Measurements from ENCODE around the gene SNX14.
A peak's percentile ranks its signal among the peaks of the same experiment; 100 is the strongest.
"Not testable (repeated sequence)": the region's sequence is repeated elsewhere in the genome, so short reads cannot be mapped to it uniquely, and the experiment has no call there.

SNX14 gene, protein sequence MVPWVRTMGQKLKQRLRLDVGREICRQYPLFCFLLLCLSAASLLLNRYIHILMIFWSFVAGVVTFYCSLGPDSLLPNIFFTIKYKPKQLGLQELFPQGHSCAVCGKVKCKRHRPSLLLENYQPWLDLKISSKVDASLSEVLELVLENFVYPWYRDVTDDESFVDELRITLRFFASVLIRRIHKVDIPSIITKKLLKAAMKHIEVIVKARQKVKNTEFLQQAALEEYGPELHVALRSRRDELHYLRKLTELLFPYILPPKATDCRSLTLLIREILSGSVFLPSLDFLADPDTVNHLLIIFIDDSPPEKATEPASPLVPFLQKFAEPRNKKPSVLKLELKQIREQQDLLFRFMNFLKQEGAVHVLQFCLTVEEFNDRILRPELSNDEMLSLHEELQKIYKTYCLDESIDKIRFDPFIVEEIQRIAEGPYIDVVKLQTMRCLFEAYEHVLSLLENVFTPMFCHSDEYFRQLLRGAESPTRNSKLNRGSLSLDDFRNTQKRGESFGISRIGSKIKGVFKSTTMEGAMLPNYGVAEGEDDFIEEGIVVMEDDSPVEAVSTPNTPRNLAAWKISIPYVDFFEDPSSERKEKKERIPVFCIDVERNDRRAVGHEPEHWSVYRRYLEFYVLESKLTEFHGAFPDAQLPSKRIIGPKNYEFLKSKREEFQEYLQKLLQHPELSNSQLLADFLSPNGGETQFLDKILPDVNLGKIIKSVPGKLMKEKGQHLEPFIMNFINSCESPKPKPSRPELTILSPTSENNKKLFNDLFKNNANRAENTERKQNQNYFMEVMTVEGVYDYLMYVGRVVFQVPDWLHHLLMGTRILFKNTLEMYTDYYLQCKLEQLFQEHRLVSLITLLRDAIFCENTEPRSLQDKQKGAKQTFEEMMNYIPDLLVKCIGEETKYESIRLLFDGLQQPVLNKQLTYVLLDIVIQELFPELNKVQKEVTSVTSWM

DNA sequence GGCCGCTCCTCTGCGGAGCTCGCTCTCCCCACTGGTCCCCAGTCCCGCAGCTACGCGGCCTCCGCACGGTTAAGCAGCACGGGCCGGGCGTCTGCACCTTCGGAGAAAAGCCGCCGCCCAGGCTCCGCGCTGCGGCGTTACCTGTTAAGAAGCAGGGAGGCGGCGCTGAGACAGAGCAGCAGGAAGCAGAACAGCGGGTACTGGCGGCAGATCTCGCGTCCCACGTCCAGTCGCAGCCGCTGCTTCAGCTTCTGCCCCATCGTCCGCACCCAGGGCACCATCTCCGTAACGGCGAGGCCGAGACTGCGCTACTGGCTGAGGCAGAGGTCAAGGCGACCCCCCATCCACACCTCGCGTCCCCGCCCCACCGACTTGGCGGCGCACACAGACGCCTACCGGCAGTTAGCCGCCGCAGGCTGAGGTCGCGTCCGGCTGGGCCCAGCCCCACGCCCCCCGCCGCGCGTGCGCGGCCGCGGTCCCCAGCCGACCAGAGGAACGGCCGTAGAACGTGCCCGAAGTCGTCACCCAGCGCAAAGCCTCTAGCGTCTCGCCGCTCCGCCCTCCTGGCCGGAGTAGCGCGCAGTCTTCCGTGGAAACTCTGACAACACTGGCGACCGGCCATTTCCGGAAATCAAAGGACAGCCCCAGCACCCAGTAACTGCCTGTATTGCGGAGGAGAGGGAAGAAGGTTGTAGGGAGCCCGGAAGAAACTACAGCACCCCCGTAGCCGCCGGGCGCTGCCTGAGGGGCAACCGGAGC, at the start of gene SNX14:
Gene SNX14 (minus strand): TSS at position 421 of the 759 bp plus-strand sequence. CDS start 140 bp downstream, at position 281.
- H3K36me3 ChIP-seq (ENCODE audit: control insufficient read depth in 1 of 2, insufficient read depth in 2 of 2, low read length in 2 of 2): no peaks in the 10 kb centered on the region
- H3K4me3 ChIP-seq (ENCODE audit: low read depth in 1 of 2, low read length in 2 of 2): peak within 1 kb of the TSS; percentile 85 to 96
- H3K27ac ChIP-seq (ENCODE audit: low read depth, low read length): peak within 1 kb of the TSS; percentile 99
- H3K4me1 ChIP-seq (ENCODE audit: control insufficient read depth in 1 of 2, insufficient read depth in 2 of 2, low read length in 2 of 2): peaks cover 15% of the 10 kb centered on the region in 2 donors
- no peaks in the 10 kb centered on the region for H3K27me3 ChIP-seq (ENCODE audit: control insufficient read depth in 1 of 2, insufficient read depth in 2 of 2, low read length in 2 of 2)
- H3K9ac ChIP-seq (ENCODE audit: low read depth in 1 of 2, low read length in 2 of 2): peak within 1 kb of the TSS; percentile 83 to 98
- H3K9me3 ChIP-seq (ENCODE audit: control insufficient read depth in 1 of 2, low read length in 2 of 2): no peaks in the 10 kb centered on the region

DNA sequence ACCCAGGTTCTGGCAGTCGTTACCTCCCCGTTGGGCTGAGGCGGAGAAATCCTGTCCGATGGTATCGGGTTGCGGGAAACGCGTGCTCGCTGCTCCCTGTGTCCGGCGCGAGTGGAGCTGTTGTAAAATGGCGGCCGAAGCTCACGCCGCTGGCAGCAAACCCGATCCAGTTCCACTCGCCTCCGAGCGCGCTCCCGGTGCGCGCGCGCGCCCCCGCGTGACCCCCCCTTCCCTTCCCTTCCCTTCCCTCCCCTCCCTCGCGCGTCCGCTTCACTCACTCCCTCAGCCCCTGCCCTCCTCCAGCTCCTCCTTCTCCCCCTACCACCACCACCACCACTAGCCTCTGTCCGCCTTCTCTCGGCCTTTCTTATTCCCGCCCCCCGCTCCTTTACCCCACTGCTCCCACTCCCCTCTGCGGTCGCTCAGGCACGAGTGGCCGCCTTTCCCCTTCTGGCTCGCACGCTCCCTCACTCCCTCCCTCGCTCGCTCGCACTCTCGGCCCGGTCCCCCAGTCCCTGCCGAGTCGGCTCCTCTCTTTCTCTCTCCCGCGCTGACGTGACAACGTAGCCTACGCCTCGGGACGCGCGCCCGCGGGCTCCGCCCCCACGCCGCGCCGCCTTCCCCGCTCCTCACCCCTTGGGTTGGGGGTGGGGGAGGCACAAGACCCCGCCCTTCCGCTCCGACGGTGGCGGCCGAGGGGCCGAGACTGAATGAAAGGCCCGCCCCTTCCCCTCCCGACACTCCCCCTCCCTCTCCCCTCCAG, 49.3 kb upstream of the SNX14 start, which contains the start of gene SYNCRIP:
Gene SYNCRIP (minus strand): TSS at position 113 of the 763 bp plus-strand sequence. CDS start 1,447 bp downstream, outside the sequence.
- peaks cover 20 to 30% of the 10 kb centered on the region in 2 donors for H3K4me1 ChIP-seq (ENCODE audit: control insufficient read depth in 1 of 2, insufficient read depth in 2 of 2, low read length in 2 of 2)
- H3K9ac ChIP-seq (ENCODE audit: low read depth in 1 of 2, low read length in 2 of 2): peak within 1 kb of the TSS; percentile 97 to 99
- H3K27ac ChIP-seq (ENCODE audit: low read depth, low read length): peak within 1 kb of the TSS; percentile 100
- peak within 1 kb of the TSS; percentile 82 to 99 for H3K4me3 ChIP-seq (ENCODE audit: low read depth in 1 of 2, low read length in 2 of 2)
- no peaks in the 10 kb centered on the region for H3K27me3 ChIP-seq (ENCODE audit: control insufficient read depth in 1 of 2, insufficient read depth in 2 of 2, low read length in 2 of 2)
- H3K9me3 ChIP-seq (ENCODE audit: control insufficient read depth in 1 of 2, low read length in 2 of 2): no peaks in the 10 kb centered on the region
- H3K36me3 ChIP-seq (ENCODE audit: control insufficient read depth in 1 of 2, insufficient read depth in 2 of 2, low read length in 2 of 2): peaks cover 13 to 20% of the 10 kb centered on the region in 2 donors

DNA sequence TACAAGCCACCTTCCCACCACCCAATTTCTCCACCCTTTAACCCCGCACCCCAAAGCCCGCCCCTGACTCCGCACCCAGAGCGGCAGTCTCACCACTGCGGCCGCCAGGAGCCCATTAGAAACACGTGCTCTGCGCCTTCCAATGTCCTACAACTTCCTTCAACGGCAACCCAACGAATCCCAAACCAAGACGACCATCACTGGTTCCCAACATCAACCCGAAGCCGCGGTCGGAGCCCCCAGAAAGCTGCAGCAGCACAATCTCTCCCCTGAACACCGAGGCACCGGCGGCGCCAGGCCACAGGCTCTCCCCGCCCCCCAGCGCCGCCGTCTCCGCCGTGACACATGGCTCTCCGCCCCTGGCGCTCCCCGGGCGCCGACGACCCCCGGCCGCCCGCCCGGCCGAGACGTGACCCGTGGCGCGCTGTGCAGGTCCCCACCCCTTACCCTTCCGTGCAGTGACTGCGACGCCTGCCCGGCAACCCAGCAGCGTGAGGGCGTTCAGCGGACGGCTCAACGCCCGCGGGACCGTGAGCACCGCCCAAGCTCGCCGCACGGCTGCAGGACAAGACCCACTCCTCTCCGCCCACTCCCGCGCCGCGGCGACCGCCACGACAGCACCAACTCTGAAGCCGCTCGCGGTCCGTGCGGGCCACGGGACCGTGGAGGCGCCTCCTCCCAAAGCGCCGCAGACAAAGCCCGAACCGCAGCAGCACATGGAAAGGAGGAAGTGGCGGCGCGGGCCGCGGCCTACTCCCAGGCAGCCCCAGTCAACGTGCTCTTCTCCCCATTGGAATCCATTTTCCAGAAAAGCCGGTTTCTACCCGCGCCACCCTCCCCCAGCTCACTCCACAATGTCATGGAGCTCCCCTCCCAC, 48.5 kb upstream of the SNX14 start:
- peaks cover 20 to 34% of the 10 kb centered on the region in 2 donors for H3K4me1 ChIP-seq (ENCODE audit: control insufficient read depth in 1 of 2, insufficient read depth in 2 of 2, low read length in 2 of 2)
- peak overlapping the region; percentile 100 for H3K27ac ChIP-seq (ENCODE audit: low read depth, low read length)
- peak overlapping the region; percentile 81 to 99 for H3K4me3 ChIP-seq (ENCODE audit: low read depth in 1 of 2, low read length in 2 of 2)
- peak overlapping the region; percentile 97 to 99 for H3K9ac ChIP-seq (ENCODE audit: low read depth in 1 of 2, low read length in 2 of 2)
- no peaks in the 10 kb centered on the region for H3K9me3 ChIP-seq (ENCODE audit: control insufficient read depth in 1 of 2, low read length in 2 of 2)
- peaks cover 13 to 28% of the 10 kb centered on the region in 2 donors for H3K36me3 ChIP-seq (ENCODE audit: control insufficient read depth in 1 of 2, insufficient read depth in 2 of 2, low read length in 2 of 2)
- no peaks in the 10 kb centered on the region for H3K27me3 ChIP-seq (ENCODE audit: control insufficient read depth in 1 of 2, insufficient read depth in 2 of 2, low read length in 2 of 2)

DNA sequence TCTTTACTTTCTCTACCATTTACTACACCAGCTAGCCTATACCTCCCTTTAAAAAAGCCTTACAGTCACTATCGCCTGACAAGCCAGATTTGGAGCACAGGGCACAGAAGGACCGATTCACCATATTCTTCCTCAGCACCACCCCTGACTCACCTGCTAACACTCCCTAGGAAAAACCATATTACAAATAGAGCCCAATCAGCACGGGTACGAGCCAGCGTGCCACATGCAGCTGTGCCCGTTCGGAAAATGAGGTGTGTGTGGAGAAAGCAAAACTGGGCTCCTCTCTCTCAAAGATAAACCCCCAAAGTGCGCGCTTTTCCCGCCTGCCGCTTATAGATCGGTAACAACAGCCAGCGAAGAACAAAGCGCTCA, 47.9 kb upstream of the SNX14 start:
- H3K9me3 ChIP-seq (ENCODE audit: control insufficient read depth in 1 of 2, low read length in 2 of 2): no peaks in the 10 kb centered on the region
- peak overlapping the region; percentile 97 to 99 for H3K9ac ChIP-seq (ENCODE audit: low read depth in 1 of 2, low read length in 2 of 2)
- H3K27me3 ChIP-seq (ENCODE audit: control insufficient read depth in 1 of 2, insufficient read depth in 2 of 2, low read length in 2 of 2): no peaks in the 10 kb centered on the region
- peaks cover 20 to 34% of the 10 kb centered on the region in 2 donors for H3K4me1 ChIP-seq (ENCODE audit: control insufficient read depth in 1 of 2, insufficient read depth in 2 of 2, low read length in 2 of 2)
- peak overlapping the region; percentile 81 to 99 for H3K4me3 ChIP-seq (ENCODE audit: low read depth in 1 of 2, low read length in 2 of 2)
- H3K36me3 ChIP-seq (ENCODE audit: control insufficient read depth in 1 of 2, insufficient read depth in 2 of 2, low read length in 2 of 2): peaks cover 16 to 34% of the 10 kb centered on the region in 2 donors
- no peak overlapping the region for H3K27ac ChIP-seq (ENCODE audit: low read depth, low read length)

DNA sequence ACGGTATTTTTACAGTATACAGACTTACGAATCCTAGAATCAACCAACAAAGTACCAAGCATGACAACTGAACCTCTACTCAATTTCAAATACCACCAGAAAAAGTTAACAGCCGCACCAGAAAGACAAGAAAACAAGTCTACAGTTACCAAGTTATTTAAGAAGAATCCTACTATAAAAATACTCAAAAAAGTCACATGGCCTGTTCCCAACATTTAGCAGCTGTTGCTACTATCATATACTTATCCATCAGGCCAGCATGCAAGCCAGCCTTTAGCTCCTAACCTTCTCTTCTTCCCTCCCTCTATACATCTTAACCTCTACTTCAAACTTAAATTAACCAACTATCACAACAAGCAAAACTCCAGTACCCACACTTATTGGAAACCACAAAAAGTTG, 47.2 kb upstream of the SNX14 start:
- peaks cover 17 to 40% of the 10 kb centered on the region in 2 donors for H3K36me3 ChIP-seq (ENCODE audit: control insufficient read depth in 1 of 2, insufficient read depth in 2 of 2, low read length in 2 of 2)
- peaks cover 20 to 34% of the 10 kb centered on the region in 2 donors for H3K4me1 ChIP-seq (ENCODE audit: control insufficient read depth in 1 of 2, insufficient read depth in 2 of 2, low read length in 2 of 2)
- H3K27me3 ChIP-seq (ENCODE audit: control insufficient read depth in 1 of 2, insufficient read depth in 2 of 2, low read length in 2 of 2): no peaks in the 10 kb centered on the region
- no peak overlapping the region for H3K27ac ChIP-seq (ENCODE audit: low read depth, low read length)
- H3K9ac ChIP-seq (ENCODE audit: low read depth in 1 of 2, low read length in 2 of 2): peak overlapping the region; percentile 9 to 99
- H3K4me3 ChIP-seq (ENCODE audit: low read depth in 1 of 2, low read length in 2 of 2): peak overlapping the region; percentile 81 to 99
- H3K9me3 ChIP-seq (ENCODE audit: control insufficient read depth in 1 of 2, low read length in 2 of 2): no peaks in the 10 kb centered on the region

DNA sequence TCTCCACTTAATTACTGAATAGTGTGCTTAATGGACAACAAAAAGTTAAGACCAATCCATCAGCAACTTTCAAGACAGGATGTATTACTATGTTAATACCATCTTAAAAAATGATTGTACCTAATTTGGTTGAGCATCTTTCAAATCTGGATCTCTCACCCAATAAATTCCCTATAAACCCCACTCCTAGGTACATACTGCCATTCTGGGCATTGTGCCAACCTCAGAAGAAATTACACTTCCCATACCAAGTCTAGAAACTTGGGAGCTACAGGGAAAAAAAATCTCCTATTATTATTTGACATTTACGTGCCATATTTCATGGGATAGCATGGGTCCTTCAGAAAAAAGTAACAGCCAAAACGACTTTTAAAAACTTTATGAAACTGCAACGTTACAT, 43.9 kb upstream of the SNX14 start:
- Histone ChIP-seq H3K4me3 (ENCODE audit: low read depth in 1 of 2, low read length in 2 of 2) (no peak overlapping the region), H3K36me3 (ENCODE audit: control insufficient read depth in 1 of 2, insufficient read depth in 2 of 2, low read length in 2 of 2) (peaks cover 23 to 69% of the 10 kb centered on the region in 2 donors), H3K9me3 (ENCODE audit: control insufficient read depth in 1 of 2, low read length in 2 of 2) (no peaks in the 10 kb centered on the region), H3K27me3 (ENCODE audit: control insufficient read depth in 1 of 2, insufficient read depth in 2 of 2, low read length in 2 of 2) (no peaks in the 10 kb centered on the region), H3K9ac (ENCODE audit: low read depth in 1 of 2, low read length in 2 of 2) (no peak overlapping the region), H3K4me1 (ENCODE audit: control insufficient read depth in 1 of 2, insufficient read depth in 2 of 2, low read length in 2 of 2) (peaks cover 13 to 29% of the 10 kb centered on the region in 2 donors), H3K27ac (ENCODE audit: low read depth, low read length) (no peak overlapping the region)

DNA sequence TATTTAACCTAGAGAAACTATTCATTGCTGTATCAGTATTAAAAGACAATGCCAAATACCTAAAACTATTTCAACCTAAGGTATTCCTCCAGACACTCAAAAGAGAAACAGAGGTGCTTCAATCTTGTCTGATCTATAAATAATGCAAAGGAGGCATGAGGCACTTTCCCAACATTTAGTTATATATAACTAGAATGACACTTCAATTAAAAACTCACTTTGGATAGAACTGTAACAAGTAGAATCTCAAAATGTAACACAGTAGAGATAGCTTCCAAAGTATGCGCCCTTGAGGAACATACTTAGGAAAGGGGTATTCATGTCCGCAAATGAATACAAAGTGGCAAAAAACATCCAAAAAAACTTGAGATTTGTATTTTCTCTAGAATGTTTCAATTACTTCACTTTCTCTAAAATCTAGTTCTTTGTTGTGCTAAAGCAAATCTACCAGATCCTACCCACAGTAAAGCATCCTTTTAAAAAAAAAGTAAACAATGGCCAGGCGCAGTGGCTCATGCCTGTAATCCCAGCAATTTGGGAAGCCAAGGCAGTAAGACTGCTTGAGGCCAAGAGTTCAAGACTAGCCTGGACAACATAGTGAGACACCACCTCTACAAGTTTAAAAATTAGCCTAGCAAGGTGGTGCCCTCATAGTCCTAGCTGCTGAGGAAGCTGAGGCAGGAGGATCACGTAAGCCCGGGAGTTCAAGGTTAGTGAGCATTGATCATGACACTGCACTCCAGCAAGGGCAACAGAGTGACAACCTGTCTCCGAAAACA, 38.7 kb upstream of the SNX14 start:
- Histone ChIP-seq H3K27me3 (ENCODE audit: control insufficient read depth in 1 of 2, insufficient read depth in 2 of 2, low read length in 2 of 2) (no peaks in the 10 kb centered on the region), H3K9me3 (ENCODE audit: control insufficient read depth in 1 of 2, low read length in 2 of 2) (no peaks in the 10 kb centered on the region), H3K9ac (ENCODE audit: low read depth in 1 of 2, low read length in 2 of 2) (no peak overlapping the region), H3K4me3 (ENCODE audit: low read depth in 1 of 2, low read length in 2 of 2) (no peak overlapping the region), H3K27ac (ENCODE audit: low read depth, low read length) (no peak overlapping the region), H3K36me3 (ENCODE audit: control insufficient read depth in 1 of 2, insufficient read depth in 2 of 2, low read length in 2 of 2) (peaks cover 32 to 85% of the 10 kb centered on the region in 2 donors), H3K4me1 (ENCODE audit: control insufficient read depth in 1 of 2, insufficient read depth in 2 of 2, low read length in 2 of 2) (no peaks in the 10 kb centered on the region)

DNA sequence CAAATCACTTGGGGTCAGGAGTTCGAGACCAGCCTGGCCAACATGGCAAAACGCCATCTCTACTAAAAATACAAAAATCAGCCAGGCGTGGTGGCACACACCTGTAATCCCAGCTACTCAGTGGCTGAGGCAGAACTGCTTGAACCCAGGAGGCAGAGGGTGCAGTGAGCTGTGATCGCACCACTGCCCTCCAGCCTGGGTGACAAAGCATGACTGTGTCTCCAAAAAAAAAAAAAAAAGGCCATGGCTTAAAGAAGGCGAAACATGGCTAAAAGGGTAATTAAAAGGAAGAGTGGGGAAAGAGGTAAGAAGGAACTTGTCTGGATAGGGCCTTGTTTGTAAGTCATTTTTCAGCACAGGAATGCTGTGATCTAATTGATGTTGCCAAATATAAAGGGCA, 37.5 kb upstream of the SNX14 start:
- H3K27me3 ChIP-seq (ENCODE audit: control insufficient read depth in 1 of 2, insufficient read depth in 2 of 2, low read length in 2 of 2); H3K4me3 ChIP-seq (ENCODE audit: low read depth in 1 of 2, low read length in 2 of 2); H3K4me1 ChIP-seq (ENCODE audit: control insufficient read depth in 1 of 2, insufficient read depth in 2 of 2, low read length in 2 of 2); H3K27ac ChIP-seq (ENCODE audit: low read depth, low read length); H3K9me3 ChIP-seq (ENCODE audit: control insufficient read depth in 1 of 2, low read length in 2 of 2); H3K9ac ChIP-seq (ENCODE audit: low read depth in 1 of 2, low read length in 2 of 2): not testable (repeated sequence)
- H3K36me3 ChIP-seq (ENCODE audit: control insufficient read depth in 1 of 2, insufficient read depth in 2 of 2, low read length in 2 of 2): peaks cover 37 to 86% of the 10 kb centered on the region in 2 donors
